HG03108 (cell line): Measurements from ENCODE around the gene SUMO3.

ENCODE experiments used
- ATAC-seq: cut with Tn5 transposase; IDR thresholded peaks from one replicate; pipeline ENCODE4 v1.9.1; 2021; ENCODE audit warnings: moderate library complexity; ENCODE audit not compliant: unreplicated experiment

Gene SUMO3

GRCh38 chr21:44817914-44818639, at the start of gene SUMO3:
TSS of gene SUMO3 (minus strand) at chr21:44818062. CDS start at chr21:44817968, 94 bp downstream.
- ATAC-seq = peak; percentile 63

DNA sequence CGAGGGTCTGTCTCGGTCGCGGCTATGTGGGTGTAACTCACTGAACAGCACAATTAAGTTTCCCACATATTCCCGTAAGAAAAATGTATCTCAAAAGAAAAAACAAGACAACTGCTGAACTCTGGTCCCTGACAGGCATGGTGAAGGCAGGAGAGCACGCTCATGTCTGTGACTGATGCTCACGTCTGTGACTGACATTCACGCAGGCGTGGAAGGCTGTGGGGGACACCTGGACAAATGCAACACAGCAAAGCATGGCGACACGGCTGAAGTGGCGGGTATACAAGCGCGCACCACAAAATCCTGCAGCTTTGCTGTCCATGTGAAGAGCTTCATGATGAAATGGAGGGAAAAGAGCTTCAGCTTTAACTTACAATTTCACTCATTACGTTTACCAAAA, 49.6 kb upstream of the SUMO3 start:
- ATAC-seq = no peak

GRCh38 chr21:44866780-44867179, 48.9 kb upstream of the SUMO3 start:
- no peak for ATAC-seq

DNA sequence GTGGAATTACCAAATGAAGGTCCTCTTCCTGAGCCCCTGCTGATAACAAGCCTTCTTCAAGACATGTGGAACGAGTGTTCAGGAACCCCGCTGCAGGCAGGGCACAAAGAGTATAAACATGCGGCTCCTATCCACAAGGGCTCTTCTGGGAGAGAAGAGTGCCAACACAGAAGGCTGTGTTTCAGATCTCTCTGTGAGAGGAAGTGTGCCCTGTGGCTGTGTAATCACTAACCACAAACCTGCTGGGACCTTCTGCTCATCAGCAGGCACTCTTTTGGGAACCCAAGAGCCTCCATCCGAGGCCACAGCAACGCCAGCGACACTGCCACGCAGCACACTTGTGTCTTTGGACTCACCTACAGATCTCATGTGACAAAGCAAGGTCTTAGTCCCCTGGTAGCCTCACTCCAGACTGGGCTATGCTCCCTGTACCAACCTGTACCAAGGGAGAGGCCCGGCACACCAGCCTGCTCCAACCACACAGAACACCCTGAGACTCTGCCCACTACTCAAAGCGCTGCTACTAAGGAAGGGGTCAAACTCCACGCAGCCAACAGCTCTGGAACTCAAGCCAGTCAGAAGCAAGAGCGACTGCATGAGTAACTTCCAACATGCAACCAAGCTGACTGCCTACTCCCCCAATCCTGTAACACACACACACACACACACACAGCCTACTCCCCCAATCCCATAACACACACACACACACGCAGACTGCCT, 47.9 kb upstream of the SUMO3 start:
- ATAC-seq = peak; percentile 65

GRCh38 chr21:44862869-44863685, 45.2 kb upstream of the SUMO3 start:
- ATAC-seq = no peak

DNA sequence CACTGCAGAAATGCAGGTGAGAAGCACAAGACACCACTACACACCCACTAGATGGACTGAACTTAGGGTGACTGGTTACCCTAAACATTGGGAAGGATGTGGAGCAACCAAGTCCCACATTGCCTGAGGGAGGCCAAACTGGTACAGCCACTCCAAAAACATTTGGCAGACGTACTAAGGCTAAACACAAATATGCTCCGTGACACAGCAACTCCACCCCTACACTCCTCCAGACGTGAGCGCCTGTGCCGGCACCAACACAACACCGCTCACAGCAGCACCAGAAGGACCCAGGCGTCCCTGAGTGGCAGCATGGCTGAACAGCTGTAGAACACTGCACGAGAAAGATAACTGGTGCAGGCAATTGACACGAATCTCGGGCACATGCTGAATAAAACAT, 40.9 kb upstream of the SUMO3 start:
- no peak for ATAC-seq

DNA sequence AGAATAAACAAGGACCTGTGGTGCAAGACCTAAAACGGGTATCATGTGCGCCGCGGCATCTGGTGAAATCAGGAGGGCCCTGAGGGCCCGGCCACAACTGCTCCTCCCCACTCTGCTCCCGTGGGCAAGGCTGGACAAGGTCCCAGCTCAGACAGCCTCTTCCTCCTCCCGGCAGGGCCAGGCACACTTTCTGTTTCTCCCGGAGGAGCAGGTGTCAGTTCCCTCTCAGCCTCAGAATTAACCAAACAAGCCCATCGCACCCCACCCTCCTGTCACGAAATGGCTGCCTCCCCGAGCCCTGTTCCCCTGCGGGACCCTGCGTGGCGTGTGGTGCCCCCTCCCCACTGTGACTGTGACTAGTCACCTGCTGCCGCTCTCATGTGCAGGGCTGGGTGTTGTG, 40.4 kb upstream of the SUMO3 start:
- no peak for ATAC-seq

DNA sequence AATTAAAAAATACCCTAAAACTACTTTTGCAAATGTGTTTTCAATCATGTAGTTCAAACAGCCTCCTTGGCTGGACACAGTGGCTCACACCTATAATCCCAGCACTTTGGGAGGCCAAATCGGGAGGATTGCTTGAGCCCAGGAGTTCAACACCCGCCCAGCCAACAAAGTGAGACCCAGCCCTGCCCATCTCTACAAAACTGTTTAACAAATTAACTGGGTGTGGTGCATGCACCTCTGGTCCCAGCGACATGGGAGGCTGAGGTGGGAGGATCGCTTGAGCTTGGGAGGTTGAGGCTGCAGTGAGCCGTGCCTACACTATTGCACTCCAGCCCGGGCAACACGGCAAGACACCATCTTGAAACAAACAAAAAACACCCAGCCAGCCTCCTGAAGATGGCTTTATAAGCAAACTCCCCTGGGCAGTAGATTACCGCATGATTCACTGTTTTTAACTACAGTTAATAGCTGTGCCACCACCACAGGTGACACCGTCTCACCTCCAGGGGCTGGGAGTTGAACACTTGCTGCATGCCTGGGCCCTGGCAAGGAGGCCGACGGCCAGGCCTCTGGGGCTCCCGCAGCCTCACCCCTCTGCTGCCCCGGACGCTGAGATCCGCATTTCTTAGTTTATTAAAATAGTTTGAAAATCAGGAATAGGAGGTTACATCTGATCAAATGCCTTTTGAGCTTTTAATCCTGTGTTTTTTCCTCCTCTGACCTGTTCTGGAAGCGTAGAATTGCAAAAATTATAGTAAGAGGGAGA, 39.4 kb upstream of the SUMO3 start:
- ATAC-seq = no peak

DNA sequence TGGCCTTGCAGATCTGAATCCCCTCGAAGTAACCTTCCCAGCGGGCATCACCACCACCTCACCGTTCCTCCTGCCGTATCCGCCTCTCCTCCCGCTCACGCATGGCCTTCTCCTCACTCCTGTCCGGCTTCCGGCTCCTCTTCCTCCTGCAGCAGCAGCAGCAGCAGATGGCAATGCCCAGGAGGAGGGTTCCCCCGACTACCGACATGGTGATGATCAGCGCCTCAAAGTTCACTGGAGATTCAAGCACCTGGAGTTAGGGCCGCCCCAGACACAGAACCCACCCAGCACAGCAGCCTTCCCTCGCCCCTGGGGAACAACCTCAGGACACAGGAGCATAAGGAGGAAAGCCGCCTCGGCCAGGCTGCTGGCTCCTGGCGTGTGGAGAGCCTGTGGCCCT, 38.3 kb upstream of the SUMO3 start:
- ATAC-seq = no peak

GRCh38 chr21:44855572-44855971, 37.7 kb upstream of the SUMO3 start:
- ATAC-seq = no peak

- no peak for ATAC-seq
These were observed 37.0 kb upstream of the SUMO3 start for GRCh38 chr21:44854664-44855446.

DNA sequence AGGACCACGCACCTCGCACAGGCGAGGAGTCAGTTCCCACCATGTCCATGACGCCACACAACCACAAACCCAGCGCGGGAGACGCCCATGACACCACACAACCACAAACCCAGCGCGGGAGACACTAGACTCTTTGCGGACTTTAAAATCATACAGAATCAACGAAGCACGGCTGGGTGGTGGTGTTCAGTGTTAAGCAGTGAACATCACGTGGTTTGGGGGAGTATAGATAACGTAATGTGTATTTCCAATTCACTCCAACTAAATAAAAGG, 36.5 kb upstream of the SUMO3 start:
- ATAC-seq = no peak

- ATAC-seq = no peak
These were observed 35.9 kb upstream of the SUMO3 start for GRCh38 chr21:44853601-44854390.

- ATAC-seq = no peak
These were observed 33.2 kb upstream of the SUMO3 start for GRCh38 chr21:44850905-44851657.

- no peak for ATAC-seq
These were observed 32.4 kb upstream of the SUMO3 start for GRCh38 chr21:44850208-44850800.

GRCh38 chr21:44849616-44850130, 31.8 kb upstream of the SUMO3 start:
- no peak for ATAC-seq

DNA sequence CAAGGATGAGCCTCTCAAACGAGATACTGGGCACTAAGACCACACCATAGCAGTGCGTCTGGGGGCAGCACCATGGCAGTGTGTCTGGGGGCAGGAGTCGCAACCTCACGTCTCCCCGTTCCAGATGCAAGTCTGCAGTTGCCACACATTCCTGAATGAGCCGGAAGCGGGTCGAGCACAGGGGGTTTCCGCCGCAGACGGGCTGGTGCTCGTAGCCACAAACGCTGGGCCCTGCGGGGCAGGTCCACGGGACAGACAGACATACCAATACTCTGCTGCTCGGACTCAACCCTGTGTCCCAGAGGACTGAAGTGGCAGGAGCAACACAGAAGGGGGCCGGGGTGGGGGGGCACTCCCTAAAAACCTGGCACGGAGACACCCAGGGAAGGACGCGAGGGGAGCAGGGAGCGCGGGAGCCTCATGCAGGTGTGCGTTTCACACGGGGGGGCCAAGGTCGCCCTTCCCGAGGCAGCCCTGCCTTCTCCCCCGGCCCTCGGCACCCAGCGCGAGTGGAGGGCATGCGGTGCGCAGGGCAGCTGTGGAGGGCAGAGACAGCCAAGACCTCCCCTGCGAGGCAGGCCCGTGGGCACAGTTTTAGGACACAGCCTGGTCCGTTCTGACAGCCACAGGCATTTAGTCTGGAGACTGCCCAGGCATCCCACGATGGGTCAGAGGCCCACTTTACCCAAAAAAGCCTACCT, 31.1 kb upstream of the SUMO3 start:
- ATAC-seq = no peak
